Inferior parietal cortex (tissue), 1 donor: ENCODE data around the gene PLEKHH1.
A peak's percentile ranks its signal among the peaks of the same experiment; 100 is the strongest.
"Not testable (repeated sequence)": the region's sequence is repeated elsewhere in the genome, so short reads cannot be mapped to it uniquely, and the experiment has no call there.

Experiments used
- DNase-seq: peaks from one replicate; pipeline ENCODE4 v3.0.0-alpha.2; 2016; ENCODE audit errors: extremely low spot score

Gene PLEKHH1

DNA sequence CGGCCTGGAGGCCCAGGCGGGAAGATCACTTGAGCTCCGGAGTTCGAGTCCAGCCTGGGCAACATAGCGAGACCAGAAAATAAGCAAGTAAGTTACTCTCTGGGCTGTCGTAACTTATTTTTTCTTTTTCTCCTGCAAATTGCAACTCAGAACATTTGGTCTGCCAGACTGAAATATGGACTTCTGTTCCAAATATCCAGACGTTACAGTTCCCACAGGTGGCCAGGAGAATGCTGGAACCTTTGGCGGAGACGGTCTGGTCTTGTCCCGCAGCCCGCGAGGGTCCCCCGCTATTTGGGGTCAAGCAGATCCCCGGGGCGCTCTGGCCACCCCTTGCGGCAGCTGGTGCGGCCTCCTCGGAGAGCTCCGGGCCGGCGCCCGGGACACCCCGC lies 488 bp upstream of the PLEKHH1 start:
- no peak for DNase-seq

GRCh38 chr14:67533754-67534085 lies 630 bp downstream of the PLEKHH1 start:
- DNase-seq: no peak

GRCh38 chr14:67536087-67536486 lies 3.0 kb downstream of the PLEKHH1 start:
- peak; percentile 32 for DNase-seq

DNA sequence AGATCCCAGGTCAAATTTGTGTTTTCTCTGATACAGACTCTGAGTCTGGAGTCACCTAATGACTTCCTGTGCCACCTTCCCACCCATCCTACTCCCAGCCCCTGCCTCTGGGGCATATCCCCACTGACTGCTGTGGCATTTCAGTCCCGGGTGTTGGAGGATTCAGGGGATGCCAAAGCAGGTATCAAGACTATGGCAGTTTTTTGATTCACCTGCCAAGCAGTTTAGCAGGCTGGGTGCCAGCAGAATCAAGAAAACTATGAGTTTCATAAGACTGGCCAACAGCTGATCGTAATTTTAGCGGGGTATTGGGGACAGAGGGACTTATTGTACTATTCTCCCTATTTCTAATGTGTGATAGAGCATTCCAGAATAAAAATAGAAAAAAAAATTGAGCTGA lies 4.6 kb downstream of the PLEKHH1 start:
- no peak for DNase-seq

GRCh38 chr14:67538501-67538900 lies 5.4 kb downstream of the PLEKHH1 start:
- DNase-seq: peak; percentile 34

GRCh38 chr14:67539116-67539515 lies 6.0 kb downstream of the PLEKHH1 start:
- peak; percentile 83 for DNase-seq

- DNase-seq: no peak
These were observed 8.6 kb downstream of the PLEKHH1 start for GRCh38 chr14:67541448-67542387.

DNA sequence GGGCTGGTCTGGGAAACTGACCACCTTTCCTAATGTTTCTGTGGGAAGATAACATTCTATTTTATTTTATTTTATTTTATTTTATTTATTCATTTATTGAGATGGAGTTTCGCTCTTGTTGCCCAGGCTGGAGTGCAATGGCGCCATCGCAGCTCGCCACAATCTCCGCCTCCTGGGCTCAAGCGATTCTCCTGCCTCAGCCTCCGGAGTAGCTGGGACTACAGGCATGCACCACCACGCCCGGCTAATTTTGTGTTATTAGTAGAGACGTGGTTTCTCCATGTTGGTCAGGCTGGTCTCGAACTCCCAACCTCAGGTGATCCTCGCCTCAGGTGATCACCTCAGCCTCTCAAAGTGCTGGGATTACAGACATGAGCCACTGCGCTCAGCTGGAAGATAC lies 9.5 kb downstream of the PLEKHH1 start:
- not testable (repeated sequence) for DNase-seq

GRCh38 chr14:67544590-67544989 lies 11.5 kb downstream of the PLEKHH1 start:
- no peak for DNase-seq

DNA sequence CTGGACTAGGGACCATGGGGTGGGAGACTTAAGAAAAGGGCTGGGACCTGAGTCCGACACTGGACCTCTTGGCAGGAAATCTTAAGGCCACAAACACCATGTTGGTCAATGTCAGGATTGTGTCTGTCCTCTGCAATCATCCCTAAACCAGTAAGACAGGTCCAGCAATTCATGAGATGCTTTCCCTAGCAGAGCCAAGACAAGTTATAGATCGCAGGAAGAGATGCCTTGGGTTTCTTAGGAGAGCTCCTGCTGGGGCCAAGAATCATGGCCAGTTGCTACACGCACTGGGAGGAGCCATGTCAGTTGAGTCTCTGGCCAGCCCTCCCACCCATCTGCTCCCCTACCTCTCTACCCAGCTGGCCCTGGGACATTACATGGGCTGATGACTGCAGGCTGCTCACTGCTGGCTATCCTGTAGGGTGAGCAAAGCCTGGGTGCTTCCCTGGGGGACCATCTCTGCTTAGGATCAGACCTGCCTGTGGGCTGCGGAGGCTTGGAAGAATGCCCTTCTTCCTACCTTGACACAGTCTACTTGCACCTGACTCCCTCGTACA lies 14.2 kb downstream of the PLEKHH1 start:
- DNase-seq: no peak

DNA sequence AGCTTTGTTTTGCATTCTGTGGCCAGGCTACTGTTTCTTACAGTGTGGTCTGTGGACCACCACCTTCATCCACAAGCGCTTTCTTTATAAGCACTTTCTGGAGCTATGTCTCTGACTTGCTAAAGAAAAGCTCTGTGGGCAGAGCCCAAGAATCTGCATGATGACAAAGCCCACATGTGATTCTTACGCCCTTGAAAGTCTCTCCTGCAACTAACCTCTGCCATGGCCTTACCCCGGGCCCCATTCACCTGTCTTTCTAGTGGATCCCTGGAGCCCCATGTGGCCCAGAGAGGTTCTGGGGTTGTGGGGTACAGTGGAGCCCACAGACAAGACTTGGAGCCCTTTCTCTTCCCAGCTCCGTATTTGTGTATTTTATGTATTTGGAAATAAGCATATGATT lies 16.6 kb downstream of the PLEKHH1 start:
- no peak for DNase-seq

DNA sequence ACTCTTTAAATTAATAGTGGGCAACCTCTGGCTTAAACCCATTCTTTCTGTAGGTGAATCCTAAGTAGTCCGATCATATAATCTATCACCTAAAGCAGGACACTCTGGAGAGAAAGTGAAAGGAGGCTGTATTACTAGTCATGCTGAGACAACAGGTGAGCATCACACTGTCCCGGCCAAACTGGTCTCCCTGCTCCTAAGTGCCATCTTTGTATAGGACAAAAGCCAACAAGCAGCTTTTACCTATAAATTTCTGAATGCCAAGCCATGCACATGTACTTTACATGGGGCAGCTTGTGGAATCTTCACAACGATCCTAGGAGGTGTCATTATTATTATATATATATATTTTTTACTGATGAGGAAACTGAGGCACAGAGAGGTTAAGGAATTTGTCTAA lies 18.0 kb downstream of the PLEKHH1 start:
- no peak for DNase-seq

- DNase-seq: no peak
These were observed 18.9 kb downstream of the PLEKHH1 start for GRCh38 chr14:67551940-67552339.

GRCh38 chr14:67553547-67553946 lies 20.5 kb downstream of the PLEKHH1 start:
- no peak for DNase-seq

- no peak for DNase-seq
These were observed 21.3 kb downstream of the PLEKHH1 start for GRCh38 chr14:67554341-67554740.

DNA sequence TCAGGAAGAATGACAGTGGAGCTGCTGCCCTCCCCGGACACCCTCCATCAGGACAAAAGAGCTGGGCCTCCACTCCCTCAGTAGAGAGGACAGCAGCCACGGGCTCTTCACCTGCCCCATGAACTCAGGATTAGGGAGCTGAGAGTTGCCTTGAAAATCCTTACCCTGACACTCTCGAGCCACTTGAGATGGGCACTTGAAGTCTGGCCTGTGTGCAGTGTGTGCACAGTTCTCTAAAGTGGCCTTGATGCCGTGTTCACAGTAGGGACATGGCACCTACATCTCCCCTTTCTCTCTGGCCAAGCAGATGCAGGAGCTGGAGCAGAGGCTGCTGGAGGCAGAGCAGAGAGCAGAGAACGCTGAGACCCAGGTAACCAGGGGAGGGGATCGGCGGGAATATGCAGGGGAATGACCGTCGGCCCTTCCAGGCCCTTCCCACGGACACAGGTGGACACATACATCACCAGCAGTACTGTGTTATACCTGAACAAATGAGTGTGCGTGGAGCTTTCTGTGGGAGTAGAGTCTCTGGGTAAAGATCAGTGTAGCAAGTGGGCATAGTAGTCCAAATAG lies 22.5 kb downstream of the PLEKHH1 start:
- DNase-seq: no peak

GRCh38 chr14:67556671-67557070 lies 23.6 kb downstream of the PLEKHH1 start:
- DNase-seq: no peak

DNA sequence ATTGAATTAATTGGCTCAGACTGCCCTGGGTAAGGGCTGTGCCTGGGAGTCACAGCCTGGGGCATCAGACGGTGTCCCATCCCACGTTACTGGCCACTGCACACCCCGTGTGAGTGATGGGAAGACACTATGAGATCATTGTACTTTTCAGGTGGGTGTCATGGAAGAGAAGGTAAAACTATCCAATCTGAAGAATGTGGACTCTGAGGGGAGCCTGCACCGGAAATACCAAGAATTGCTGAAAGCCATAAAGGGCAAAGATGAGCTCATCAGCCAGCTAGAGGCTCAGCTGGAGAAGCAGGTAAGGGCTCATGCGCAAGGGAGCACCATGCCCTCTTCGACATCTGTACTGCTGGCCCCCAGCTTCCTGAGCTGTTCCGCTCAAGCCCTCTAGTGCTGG lies 24.0 kb downstream of the PLEKHH1 start:
- DNase-seq: no peak

DNA sequence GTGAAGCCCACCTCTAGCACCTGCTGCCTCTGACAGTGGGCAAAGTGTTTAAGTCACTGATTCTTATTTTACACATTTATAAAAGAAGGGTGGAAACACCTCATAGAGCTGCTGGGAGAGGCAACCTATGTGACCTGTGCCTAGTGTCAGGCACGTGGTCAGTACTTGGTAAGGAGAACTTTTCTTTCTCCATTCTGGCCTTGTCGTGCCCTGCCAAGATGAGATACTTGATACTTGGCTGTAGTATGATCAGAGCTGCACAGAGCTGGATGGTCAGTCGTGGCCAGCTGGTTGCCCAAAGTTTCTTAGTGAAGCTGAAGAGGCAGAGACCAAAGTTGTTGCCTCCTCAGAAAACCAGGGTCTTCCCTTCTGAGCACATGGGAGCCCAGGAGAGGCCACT lies 24.6 kb downstream of the PLEKHH1 start:
- no peak for DNase-seq

- DNase-seq: no peak
These were observed 26.5 kb downstream of the PLEKHH1 start for GRCh38 chr14:67559639-67560038.

DNA sequence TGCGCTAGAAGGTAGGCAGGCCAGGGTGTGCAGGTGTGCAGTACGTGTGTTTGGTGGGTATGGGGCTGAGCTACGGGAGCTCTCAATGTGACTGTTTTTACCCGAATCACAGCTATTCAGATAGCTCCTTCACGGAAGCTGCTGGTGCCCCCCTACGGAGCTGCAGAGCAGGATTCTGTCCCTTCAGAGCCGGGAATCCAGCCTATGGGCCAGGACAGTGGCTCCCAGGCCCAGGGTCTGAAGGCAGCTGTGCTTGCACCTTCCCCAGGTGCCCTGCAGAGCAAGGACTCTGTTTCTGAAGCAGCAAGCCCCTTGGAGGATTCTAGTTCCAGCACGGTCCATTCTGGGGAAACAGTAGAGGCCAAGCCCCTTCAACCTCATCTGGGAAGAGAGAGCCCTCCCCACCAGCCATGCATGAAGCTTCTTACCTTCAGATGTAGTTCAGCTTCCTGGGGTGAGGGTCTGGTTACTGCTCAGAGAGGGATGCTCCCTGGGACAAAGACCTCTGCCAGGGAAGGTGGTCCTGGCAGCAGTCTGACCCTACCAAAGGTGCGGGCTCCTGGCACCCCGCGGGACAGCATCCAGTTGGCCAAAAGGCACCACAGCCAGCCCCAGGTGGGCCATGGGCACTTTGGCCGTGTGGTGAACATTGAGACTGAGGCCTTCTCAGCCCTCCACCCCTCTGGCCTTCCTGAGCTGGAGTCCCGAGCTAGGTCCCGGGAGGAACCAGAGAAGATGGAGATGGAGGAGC lies 29.1 kb downstream of the PLEKHH1 start:
- no peak for DNase-seq

GRCh38 chr14:67562776-67563150 lies 29.7 kb downstream of the PLEKHH1 start:
- DNase-seq: no peak

GRCh38 chr14:67564236-67564635 lies 31.1 kb downstream of the PLEKHH1 start:
- DNase-seq: no peak
